CD14-positive monocyte (primary cell): ENCODE results near the gene DMC1. TPM values are rescaled to one million over a fixed set of nuclear protein-coding genes. Genes with fewer than 3 reads are reported as not detected.

Source experiments
- DNase-seq, 3 donors: peaks; one replicate each; pipeline ENCODE4 v3.0.0-alpha.2; 2011 to 2022
- H2AFZ ChIP-seq: 2 replicates; pipeline ENCODE4 v1.6.0; 2012; ENCODE audit warnings: mild to moderate bottlenecking, low read depth, low read length, inconsistent platforms; ENCODE audit not compliant: insufficient read depth, poor library complexity, severe bottlenecking
- H3K27ac ChIP-seq, 2 donors: 1 replicate in 1 of 2; 2 replicates in 1 of 2; pipeline ENCODE4 v1.5.1; 2012 to 2013; ENCODE audit warnings: low read length in 2 of 2, control low read depth in 1 of 2, inconsistent platforms in 1 of 2, low read depth in 1 of 2, mild to moderate bottlenecking in 1 of 2
- H3K27me3 ChIP-seq, 2 donors: one replicate each; pipeline versions ENCODE4 v1.6.0 to v1.6.1; 2011 to 2013; ENCODE audit warnings: low read length in 2 of 2; ENCODE audit not compliant: control insufficient read depth in 2 of 2, insufficient read depth in 2 of 2
- H3K36me3 ChIP-seq, 2 donors: replicated peaks in 1 of 2; 1 replicate in 1 of 2; 2 replicates in 1 of 2; pipeline versions ENCODE4 v1.5.1 to v1.6.1; 2012 to 2013; ENCODE audit warnings: low read length in 2 of 2, control low read depth in 1 of 2, inconsistent platforms in 1 of 2, mild to moderate bottlenecking in 1 of 2; ENCODE audit not compliant: insufficient read depth in 2 of 2, control insufficient read depth in 1 of 2
- H3K4me1 ChIP-seq, 2 donors: 1 replicate in 1 of 2; 2 replicates in 1 of 2; pipeline versions ENCODE4 v1.5.1 to v1.6.1; 2012 to 2013; ENCODE audit warnings: low read length in 2 of 2, control low read depth in 1 of 2, inconsistent platforms in 1 of 2, mild to moderate bottlenecking in 1 of 2, moderate library complexity in 1 of 2; ENCODE audit not compliant: insufficient read depth in 2 of 2, control insufficient read depth in 1 of 2
- H3K4me2 ChIP-seq: replicated peaks from 2 replicates; pipeline ENCODE3; 2012; ENCODE audit warnings: low read length, moderate library complexity, mild to moderate bottlenecking; ENCODE audit not compliant: poor library complexity, severe bottlenecking; ENCODE audit errors: extremely low read depth
- H3K4me3 ChIP-seq, 3 experiments: fragments of 200-600 bp in 1 of 3; sonication (generic) in 1 of 3; replicated peaks in 1 of 3; 1 replicate in 2 of 3; 2 replicates in 1 of 3; pipeline ENCODE4 v1.5.1; 2011 to 2013; ENCODE audit warnings: low read length in 3 of 3, mild to moderate bottlenecking in 3 of 3, control low read depth in 2 of 3, low read depth in 2 of 3, inconsistent platforms in 1 of 3, moderate library complexity in 1 of 3
- H3K79me2 ChIP-seq: 2 replicates; pipeline ENCODE4 v1.6.0; 2012; ENCODE audit warnings: mild to moderate bottlenecking, control low read depth, inconsistent platforms, low read length, moderate library complexity; ENCODE audit not compliant: insufficient read depth
- H3K9ac ChIP-seq: 2 replicates; pipeline ENCODE4 v1.6.0; 2017; ENCODE audit warnings: low read length, mild to moderate bottlenecking; ENCODE audit not compliant: insufficient read depth, poor library complexity, severe bottlenecking
- H3K9me3 ChIP-seq, 2 donors: replicated peaks in 1 of 2; 1 replicate in 1 of 2; 2 replicates in 1 of 2; pipeline versions ENCODE4 v1.5.1 to v1.6.1; 2012 to 2013; ENCODE audit warnings: low read length in 2 of 2, control low read depth in 1 of 2; ENCODE audit not compliant: control insufficient read depth in 1 of 2, insufficient read depth in 1 of 2
- H4K20me1 ChIP-seq: 2 replicates; pipeline ENCODE4 v1.6.0; 2012; ENCODE audit warnings: mild to moderate bottlenecking, low read length, control low read depth, moderate library complexity; ENCODE audit not compliant: insufficient read depth
- H3K27ac Mint-ChIP-seq, 7 donors: one replicate each; pipeline ENCODE4 v1.8.0; 2020; ENCODE audit warnings: mild to moderate bottlenecking in 7 of 7, mixed read lengths in 7 of 7, moderate library complexity in 6 of 7, inconsistent platforms in 2 of 7
- H3K27me3 Mint-ChIP-seq, 3 donors: one replicate each; pipeline ENCODE4 v1.8.0; 2021 to 2022; ENCODE audit warnings: low read depth in 3 of 3, mild to moderate bottlenecking in 3 of 3, mixed read lengths in 3 of 3, moderate library complexity in 3 of 3, inconsistent platforms in 1 of 3
- H3K36me3 Mint-ChIP-seq, 2 donors: one replicate each; pipeline ENCODE4 v1.8.0; 2020; ENCODE audit warnings: mixed read lengths in 2 of 2, inconsistent platforms in 1 of 2, mild to moderate bottlenecking in 1 of 2
- H3K4me1 Mint-ChIP-seq: one replicate; pipeline ENCODE4 v1.8.0; 2020; ENCODE audit warnings: mild to moderate bottlenecking, mixed read lengths
- H3K4me3 Mint-ChIP-seq, 2 donors: one replicate each; pipeline ENCODE4 v1.8.0; 2020; ENCODE audit warnings: mild to moderate bottlenecking in 2 of 2, mixed read lengths in 2 of 2, moderate library complexity in 1 of 2
- H3K9me3 Mint-ChIP-seq, 7 donors: one replicate each; pipeline ENCODE4 v1.8.0; 2020 to 2022; ENCODE audit warnings: mixed read lengths in 7 of 7, mild to moderate bottlenecking in 6 of 7, moderate library complexity in 6 of 7, inconsistent platforms in 2 of 7
- CTCF ChIP-seq: fragments of 200-600 bp; IDR thresholded peaks from one replicate; pipeline ENCODE4 v1.8.0; 2022; ENCODE audit warnings: antibody characterized with exemption, mild to moderate bottlenecking
- WGBS: methylation state at CpG from one replicate; pipeline ENCODE4 v1.1.5; 2013; ENCODE audit warnings: missing lambda C conversion rate; ENCODE audit not compliant: insufficient coverage; 5-methylcytosine and 5-hydroxymethylcytosine counted together
- intact Hi-C, 2 donors: fragments of 100-400 bp; cut with micrococcal nuclease; formaldehyde crosslinking; loops; one replicate each; pipeline versions ENCODE4 v1.15.0 to v1.15.1; 2023
- polyA plus RNA-seq, 3 donors: library from polyadenylated mRNA; depleted of rRNA in 1 of 3; unstranded in 2 of 3; stranded (reverse) in 1 of 3; fragments of 300-500 nt in 2 of 3; fragments of >200 nt in 1 of 3; fragmentation: Illumina TruSeq in 2 of 3; gene quantifications; 1 replicate in 2 of 3; 2 replicates in 1 of 3; pipeline ENCODE4 v1.2.3, GENCODE V29; 2012 to 2021

The DMC1 gene
- polyA plus RNA-seq, 3 donors, result not detected

- no peaks in the 10 kb centered on the region for H3K4me1 Mint-ChIP-seq
- Histone ChIP-seq H3K79me2 (peaks cover 13% of the 10 kb centered on the region), H3K4me2 (no peak overlapping the region), H3K27me3 (no peaks in the 10 kb centered on the region), H3K4me3 (no peak overlapping the region), H3K9ac (no peak overlapping the region), H3K27ac (no peak overlapping the region), H3K4me1 (no peaks in the 10 kb centered on the region), H3K9me3 (no peaks in the 10 kb centered on the region), H2AFZ (no peak overlapping the region), H4K20me1 (peaks cover 99% of the 10 kb centered on the region), H3K36me3 (peaks cover 91 to 97% of the 10 kb centered on the region in 2 donors)
- no peak for TF ChIP-seq CTCF
- no peaks in the 10 kb centered on the region for H3K27me3 Mint-ChIP-seq
- peak overlapping the region in 1 of 7 donors; percentile 42 for H3K27ac Mint-ChIP-seq
- H3K36me3 Mint-ChIP-seq, result peaks cover 89 to 93% of the 10 kb centered on the region in 2 donors
- DNase-seq, result no peak
- H3K9me3 Mint-ChIP-seq, result no peaks in the 10 kb centered on the region
- no peak overlapping the region for H3K4me3 Mint-ChIP-seq
- intact Hi-C loops, result no loop called here
- WGBS, result 78% methylated on average over 3 of the region's 5 CpGs
Observed at GRCh38 chr22:38485783-38486182, 84.2 kb downstream of the DMC1 start.

GRCh38 chr22:38484244-38484643, 85.7 kb downstream of the DMC1 start:
- peak overlapping the region in 1 of 7 donors; percentile 44 for H3K27ac Mint-ChIP-seq
- H3K4me1 Mint-ChIP-seq, result no peaks in the 10 kb centered on the region
- H3K9me3 ChIP-seq, result no peaks in the 10 kb centered on the region

More at GRCh38 chr22:38484244-38484643, 85.7 kb downstream of the DMC1 start:
- TF ChIP-seq CTCF, result no peak
- H3K36me3 ChIP-seq, result peaks cover 76 to 92% of the 10 kb centered on the region in 2 donors
- Mint-ChIP-seq H3K36me3 (peaks cover 74 to 87% of the 10 kb centered on the region in 2 donors), H3K4me3 (no peak overlapping the region), H3K27me3 (no peaks in the 10 kb centered on the region), H3K9me3 (no peaks in the 10 kb centered on the region)
- H2AFZ ChIP-seq, result no peak overlapping the region
- H3K4me1 ChIP-seq, result no peaks in the 10 kb centered on the region
- H3K4me3 ChIP-seq, result no peak overlapping the region
- H4K20me1 ChIP-seq, result peaks cover 91% of the 10 kb centered on the region
- WGBS, result no CpG with 5 or more reads among the region's 1 CpG
- H3K27ac ChIP-seq, result no peak overlapping the region
- no peak overlapping the region for H3K9ac ChIP-seq
- H3K79me2 ChIP-seq, result peaks cover 3% of the 10 kb centered on the region
- no peaks in the 10 kb centered on the region for H3K27me3 ChIP-seq
- intact Hi-C loops, result no loop called here
- H3K4me2 ChIP-seq, result no peak overlapping the region
- no peak for DNase-seq
